ENCODE results near the gene SIGLEC11.
"Not testable (repeated sequence)": the region's sequence is repeated elsewhere in the genome, so short reads cannot be mapped to it uniquely, and the experiment has no call there.

SIGLEC11 gene

DNA sequence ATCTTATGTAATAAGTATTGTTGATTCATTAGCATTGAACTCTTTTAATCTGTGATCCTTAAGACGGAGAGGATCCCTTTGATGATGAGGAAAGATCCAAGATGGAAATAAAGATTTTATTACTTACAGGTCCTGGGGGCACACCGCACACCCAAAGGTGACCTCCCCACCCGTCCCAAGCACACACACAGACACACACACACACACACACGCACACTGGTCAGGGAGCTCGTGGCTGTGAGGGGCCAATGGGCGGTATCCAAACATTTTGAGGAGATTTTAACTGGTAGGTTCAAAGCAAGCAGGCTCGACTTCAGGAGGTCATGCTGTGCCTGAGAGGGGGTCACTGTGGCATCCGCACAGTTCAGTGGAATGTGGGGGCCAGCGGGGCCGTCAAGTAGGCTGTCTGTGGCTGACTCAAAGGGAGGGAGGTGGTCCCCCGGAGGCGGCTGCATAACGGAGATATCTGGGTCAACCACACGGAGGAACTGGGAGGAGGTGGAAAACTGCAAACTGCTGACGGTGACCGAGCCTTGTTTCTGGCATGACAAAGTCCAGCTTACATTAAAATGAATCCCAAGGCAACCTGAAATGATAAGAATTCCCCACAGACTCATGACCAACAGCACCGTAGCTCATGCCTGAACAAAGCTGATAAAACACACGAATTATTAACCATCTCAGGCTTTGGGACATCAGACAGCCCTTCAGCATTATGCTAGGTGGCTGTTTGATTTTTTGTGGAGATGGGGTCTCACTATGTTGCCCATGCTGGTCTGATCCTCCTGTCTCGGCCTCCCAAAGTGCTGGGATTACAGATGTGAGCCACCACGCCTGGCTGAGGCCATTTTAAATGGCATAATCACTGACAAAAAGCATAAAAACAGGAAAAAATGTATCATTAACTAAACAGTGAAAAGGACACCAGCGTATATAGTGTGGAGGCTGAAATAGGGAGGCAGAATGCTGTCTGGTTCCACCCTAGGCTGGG, 20.9 kb upstream of the SIGLEC11 start:
- DNase-seq, result no peak

DNA sequence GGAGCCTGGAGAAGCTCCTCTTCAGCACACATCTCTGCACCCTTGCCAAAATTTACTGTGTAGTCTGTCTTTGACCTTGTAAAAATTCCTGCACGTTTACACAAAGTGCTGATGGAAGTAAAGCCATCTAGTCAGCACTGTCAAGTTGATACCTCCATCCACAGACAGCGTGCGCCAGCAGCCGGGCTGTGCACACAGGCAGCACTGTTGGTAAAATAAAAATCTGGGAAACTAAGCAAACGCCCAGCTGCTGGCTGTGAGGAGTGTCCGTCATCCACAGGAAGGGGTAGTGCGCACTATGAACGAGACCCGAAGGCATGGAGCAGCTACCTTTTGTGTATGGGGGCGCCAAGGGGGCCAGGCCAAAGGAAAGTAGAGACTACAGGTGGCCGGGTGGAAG, 17.4 kb upstream of the SIGLEC11 start:
- DNase-seq, result no peak

DNA sequence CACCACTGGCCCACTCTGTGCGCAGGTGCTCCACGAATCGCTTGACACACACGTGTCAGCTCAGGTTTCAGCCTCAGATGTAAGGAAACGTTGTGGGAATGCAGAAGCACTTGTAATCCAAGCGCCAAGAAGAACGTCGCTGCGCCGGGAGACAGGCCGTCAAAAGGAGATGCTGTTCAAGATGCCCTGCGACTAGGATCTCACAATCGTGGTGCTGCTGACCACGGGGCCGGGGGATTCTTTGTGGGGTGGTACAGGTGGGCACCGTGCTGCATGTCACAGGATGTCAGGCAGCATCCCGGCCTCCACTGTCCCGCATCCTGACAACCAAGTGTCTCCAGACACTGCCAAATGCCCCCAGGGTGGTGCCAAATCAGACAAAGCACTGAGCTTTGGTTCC, 16.9 kb upstream of the SIGLEC11 start:
- no peak for DNase-seq

DNA sequence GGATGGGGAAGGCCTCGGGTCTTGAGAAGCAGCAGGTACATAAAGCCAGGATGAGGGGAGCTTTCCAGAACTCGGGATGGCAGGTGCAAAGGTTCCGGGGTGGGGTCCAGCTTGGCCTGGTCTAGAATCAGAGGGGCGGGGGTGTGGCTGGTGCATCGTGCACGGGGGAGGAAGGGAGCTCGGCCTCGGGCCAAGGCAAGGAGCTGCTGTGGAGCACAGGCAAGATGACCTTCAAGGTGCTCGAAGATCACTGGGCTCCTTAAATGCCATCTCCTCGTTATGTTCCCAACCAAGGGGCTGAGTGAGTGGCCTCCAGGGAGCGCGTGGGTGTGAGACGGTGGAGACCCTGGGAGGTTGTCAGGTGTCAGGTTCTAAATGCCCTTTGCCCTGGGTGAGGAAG, 16.1 kb upstream of the SIGLEC11 start:
- no peak for DNase-seq

DNA sequence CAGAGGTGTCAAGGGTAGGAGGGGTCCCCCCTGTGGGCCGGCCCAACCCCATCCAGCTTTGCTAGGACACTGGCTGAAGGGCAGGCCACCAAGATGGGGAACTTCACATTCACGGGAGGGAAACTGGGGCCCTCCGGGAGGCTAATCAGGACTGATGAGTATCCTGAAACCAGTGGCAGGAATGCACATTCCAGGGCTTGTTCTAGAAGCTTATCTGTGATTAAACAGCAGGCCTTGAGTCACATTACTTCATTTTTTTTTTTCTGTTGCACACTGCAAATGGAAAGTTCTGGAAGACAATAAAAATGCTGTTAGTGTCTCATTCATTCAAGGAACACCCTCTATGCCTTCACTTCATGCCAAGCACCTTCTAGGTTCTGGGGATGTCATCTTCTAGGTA, 15.5 kb upstream of the SIGLEC11 start:
- no peak for DNase-seq

- DNase-seq, result no peak
These were observed 14.1 kb upstream of the SIGLEC11 start for GRCh38 chr19:49975051-49975450.

GRCh38 chr19:49973987-49974386, 13.0 kb upstream of the SIGLEC11 start:
- DNase-seq, result no peak

GRCh38 chr19:49972841-49973240, 11.9 kb upstream of the SIGLEC11 start:
- DNase-seq, result no peak

GRCh38 chr19:49971991-49972411, 11.0 kb upstream of the SIGLEC11 start:
- no peak for DNase-seq

DNA sequence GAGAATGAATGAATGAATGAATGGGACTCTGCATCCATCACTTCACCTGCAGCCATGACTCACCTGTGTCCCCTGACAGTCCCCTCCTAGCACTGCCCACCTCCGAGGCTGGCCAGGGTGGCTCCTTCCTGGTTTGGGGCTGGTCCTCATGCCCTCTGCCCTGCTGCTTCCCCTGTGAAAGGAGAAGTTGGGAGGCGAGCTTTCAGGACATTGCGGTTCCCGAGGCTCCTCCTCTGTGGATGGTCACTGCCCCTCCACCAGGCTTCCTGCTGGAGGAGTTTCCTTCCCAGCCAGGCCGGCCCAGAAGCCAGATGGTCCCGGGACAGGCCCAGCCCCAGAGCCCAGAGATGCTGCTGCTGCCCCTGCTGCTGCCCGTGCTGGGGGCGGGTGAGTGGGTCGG, 8.4 kb upstream of the SIGLEC11 start:
- DNase-seq, result not testable (repeated sequence)

DNA sequence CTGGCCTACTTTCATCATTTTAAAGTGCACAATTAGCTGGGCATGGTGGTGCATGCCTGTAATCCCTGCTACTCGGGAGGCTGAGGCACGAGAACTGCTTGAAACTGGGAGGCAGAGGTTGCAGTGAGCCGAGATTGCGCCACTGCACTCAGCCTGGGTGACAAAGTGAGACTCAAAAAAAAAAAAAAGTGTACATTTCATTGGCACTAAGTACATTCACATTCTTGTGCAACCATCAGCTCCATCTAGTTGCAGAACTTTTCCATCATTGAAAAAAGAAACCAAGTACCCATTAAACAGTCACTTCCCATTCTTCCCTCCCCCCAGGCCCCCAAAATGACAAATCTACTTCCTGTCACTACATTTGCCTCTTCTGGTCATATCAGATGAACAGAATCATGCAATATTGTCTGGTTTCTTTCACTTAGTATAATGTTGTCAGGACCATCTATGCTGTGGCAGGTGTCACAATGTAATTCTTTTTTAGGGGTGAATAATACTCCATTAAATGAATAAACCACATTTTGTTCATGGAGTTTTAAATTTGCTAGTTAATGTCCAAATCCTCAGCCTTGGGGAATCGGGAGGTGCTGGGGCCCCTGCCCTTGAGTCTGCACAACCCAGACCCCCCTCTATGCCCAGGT, 7.4 kb upstream of the SIGLEC11 start:
- DNase-seq, result no peak

GRCh38 chr19:49959892-49960291, 1.1 kb downstream of the SIGLEC11 start:
- DNase-seq, result not testable (repeated sequence)

DNA sequence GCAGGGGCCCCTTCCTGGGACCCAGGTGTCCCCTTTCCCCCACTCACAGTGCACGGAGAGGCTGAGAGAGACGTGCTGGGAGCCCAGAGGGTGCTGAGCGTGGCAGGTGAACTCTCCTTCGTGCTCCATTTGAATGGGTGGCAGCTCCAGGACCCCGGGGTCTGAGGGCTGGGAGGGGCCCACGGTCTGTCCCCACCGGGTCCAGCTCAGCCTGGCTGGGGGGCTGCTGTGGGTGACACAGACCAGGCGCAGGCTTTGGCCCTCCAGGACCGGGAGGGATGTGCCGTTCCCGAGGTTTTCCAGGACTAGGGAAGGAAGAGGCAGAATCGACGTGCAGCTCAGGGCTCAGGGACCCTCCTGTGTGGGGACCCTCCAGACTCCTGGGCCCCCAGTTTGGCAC, 2.4 kb downstream of the SIGLEC11 start:
- not testable (repeated sequence) for DNase-seq

DNA sequence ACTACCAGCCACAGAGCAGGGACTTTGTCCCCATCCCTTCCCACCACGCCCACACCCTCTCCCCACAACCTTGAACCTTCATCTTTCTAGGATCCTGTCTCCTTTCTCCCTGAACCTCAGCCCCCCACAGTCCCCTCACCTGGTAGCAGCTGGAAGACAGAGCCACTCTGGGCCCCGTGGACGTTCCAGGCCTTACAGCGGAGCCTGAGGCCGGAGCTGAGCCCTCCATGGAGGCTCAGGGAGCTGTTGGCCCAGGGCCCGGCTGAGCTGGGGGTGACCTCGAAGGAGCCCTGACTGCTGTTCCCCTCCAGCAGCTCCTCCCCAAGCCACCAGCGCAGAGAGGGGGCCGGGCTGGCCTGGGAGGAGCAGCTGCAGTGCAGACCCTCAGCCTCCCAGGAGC, 2.8 kb downstream of the SIGLEC11 start:
- DNase-seq, result not testable (repeated sequence)

GRCh38 chr19:49957262-49957915, 3.6 kb downstream of the SIGLEC11 start:
- DNase-seq, result no peak

DNA sequence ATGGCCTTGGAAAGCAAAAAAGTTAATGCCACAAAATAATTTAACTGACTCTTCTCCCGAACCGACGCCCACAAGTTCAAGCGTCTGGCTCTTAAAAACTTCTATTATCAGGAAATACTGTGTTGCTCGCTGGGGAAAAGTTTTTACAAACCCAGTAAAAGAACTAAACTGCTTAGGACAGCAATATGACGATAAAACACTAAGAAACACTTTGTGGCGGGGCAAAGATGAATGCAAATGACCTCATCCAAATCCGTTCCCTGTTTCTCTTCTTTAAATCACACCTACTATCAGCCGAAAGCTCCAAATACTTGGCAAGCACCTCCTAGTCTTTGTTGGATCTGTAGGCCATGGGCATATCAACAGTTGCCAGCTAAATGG, 4.9 kb downstream of the SIGLEC11 start:
- DNase-seq, result no peak

GRCh38 chr19:49954933-49955332, 6.0 kb downstream of the SIGLEC11 start:
- no peak for DNase-seq

DNA sequence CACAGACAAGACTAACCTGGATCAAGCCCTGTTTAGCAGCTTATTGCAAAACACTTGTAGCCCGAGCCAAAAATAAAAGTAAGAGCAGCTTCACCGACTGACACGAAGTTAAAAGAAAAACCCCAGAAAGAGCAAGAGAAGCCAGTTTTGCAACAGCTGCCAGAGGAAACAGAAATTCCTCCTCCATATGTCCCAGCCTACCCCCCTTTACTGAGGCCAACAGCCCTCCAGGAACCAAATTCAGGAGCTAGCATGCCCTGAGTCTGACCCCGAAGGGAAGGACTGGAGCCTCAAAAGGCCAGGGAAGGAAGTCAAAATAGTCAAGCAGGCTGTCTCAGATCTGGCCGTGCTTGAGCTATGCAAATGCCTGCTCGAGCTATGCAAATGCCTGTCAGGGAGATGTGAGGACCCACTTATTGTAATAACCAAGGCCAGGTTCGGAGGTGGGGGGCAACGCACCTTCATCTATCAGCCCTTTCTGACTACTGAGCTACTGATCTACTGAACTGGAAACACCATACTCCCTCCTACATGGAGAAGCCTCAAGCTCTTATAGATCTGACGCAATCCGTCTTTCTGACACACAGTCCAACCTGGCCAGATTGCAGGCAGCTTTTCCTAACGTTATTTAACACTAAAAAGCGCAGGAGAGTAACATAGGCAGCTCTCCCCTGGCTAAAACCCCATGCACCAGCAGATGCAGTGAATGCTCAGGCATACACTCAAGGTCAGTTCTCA, 6.7 kb downstream of the SIGLEC11 start:
- no peak for DNase-seq

DNA sequence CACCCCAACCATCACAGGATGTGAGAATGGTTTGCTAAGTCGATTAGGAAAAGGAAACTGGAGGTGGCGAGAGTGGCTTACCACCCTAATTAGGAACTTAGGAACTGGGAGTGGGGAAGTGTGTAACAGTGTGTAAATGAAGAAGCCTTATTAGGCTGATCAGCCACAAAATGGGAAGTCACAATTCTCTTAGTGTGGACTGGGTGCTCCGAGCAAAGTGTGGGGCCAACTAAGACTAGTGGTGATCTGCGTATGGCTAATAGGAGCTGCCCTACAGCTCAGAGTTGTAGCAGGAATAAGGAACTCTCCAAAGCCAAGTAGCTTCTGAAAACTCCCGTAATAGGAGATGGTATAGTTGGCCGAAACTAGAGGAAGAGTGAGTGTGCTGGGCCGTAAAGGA, 7.6 kb downstream of the SIGLEC11 start:
- DNase-seq, result no peak

DNA sequence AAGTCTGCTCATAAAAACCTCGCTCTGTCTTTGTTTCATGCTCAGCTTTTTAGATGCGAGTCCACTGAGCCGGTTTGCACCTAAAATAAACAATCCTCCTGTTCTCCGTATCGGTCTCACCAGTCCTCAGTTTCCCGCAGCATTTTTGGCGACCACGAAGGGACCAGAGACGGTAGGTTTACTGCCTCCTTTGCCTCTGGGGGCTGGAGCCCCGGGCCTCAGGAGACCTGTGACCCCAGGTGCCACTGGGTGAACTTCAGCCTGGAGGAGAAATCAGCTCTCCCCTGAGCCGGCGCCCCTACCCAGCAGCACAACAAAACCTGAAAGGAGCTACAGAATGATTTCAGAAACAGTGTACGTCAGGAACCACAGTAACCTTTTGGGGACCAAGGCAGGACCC, 8.1 kb downstream of the SIGLEC11 start:
- no peak for DNase-seq

DNA sequence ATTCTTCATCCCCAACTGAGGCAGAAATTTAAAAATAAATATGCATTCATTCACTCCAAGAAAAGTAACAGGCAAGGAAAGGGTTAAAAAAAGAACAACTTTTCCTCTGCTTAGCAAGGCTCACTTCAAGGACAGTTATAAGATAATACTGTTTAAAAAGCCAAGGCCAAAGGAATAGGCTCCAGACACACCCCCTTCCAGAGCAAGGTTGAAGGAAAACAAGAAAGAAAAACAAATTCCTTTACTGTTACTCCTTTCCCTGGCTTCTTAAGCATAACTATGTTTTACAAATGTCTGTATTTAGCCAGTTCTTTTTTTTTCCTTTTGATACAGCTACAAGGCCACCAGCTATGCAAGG, 8.5 kb downstream of the SIGLEC11 start:
- no peak for DNase-seq

DNA sequence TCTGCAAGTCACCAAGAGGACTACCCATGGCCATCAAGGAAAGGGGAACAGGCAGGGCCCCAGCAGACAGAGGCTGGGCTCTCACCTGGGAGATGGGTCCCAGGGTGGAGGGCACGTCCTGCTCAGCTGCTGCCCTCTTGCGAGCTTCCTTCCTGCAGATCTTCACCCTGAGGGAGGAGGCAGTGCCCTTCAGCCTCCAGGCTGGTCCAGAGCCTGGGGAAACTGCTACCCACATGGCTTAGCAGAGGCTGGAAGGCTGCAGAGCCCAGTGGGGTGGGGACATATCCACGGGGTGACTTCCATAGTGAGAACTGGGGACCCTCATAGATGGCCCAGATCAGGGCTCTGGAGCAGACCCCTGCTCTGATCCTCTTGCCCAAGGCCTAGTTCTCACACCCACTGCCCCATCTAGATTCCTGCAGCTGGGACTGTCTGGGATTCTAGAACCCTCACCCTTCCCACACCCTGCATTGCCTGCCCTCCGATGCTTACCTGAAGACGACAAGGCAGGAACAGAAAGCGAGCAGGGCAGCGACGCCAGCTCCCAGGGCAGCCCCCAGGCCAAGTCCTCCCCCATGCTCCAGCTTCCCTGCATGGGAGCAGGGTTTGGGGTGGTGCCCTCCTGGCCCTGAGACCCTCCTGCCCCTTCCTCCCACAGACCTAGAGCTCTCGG, 9.0 kb downstream of the SIGLEC11 start:
- DNase-seq, result no peak
